ENCODE results near the gene TMEM237. TPM values are rescaled to one million over a fixed set of nuclear protein-coding genes. Genes with fewer than 3 reads are reported as not detected.

Gene TMEM237
- total RNA-seq, 2 donors from 2014 or later = 15.8 to 18.4 TPM

DNA sequence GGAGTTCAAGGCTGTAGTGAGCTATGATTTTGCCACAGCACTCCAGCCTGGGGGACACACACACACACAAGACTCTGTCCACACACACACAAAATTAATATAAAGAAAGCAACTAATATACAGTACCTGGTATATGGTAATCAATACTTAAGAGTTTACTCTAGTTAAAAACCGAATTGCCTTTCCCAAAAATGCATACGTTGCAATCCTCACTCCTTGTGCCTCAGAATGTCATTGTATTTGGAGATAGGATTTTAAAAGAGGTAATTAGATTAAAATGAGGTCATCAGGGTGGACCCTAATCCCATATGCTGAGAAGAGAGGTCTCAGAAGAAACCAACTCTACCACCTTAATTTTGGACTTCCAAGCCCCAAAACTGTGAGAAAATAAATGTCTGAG lies 35.7 kb downstream of the TMEM237 start:
- DNase-seq (ENCODE audit: low spot score) = no peak
- Histone ChIP-seq H3K4me3 (no peak overlapping the region), H3K9me3 (no peaks in the 10 kb centered on the region), H3K4me1 (no peaks in the 10 kb centered on the region), H3K36me3 (no peaks in the 10 kb centered on the region), H3K27ac (no peak overlapping the region), H3K27me3 (no peaks in the 10 kb centered on the region)
- TF ChIP-seq, protein P1, sequence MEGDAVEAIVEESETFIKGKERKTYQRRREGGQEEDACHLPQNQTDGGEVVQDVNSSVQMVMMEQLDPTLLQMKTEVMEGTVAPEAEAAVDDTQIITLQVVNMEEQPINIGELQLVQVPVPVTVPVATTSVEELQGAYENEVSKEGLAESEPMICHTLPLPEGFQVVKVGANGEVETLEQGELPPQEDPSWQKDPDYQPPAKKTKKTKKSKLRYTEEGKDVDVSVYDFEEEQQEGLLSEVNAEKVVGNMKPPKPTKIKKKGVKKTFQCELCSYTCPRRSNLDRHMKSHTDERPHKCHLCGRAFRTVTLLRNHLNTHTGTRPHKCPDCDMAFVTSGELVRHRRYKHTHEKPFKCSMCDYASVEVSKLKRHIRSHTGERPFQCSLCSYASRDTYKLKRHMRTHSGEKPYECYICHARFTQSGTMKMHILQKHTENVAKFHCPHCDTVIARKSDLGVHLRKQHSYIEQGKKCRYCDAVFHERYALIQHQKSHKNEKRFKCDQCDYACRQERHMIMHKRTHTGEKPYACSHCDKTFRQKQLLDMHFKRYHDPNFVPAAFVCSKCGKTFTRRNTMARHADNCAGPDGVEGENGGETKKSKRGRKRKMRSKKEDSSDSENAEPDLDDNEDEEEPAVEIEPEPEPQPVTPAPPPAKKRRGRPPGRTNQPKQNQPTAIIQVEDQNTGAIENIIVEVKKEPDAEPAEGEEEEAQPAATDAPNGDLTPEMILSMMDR (IDR thresholded peaks at IDR 0.05) = no peak

DNA sequence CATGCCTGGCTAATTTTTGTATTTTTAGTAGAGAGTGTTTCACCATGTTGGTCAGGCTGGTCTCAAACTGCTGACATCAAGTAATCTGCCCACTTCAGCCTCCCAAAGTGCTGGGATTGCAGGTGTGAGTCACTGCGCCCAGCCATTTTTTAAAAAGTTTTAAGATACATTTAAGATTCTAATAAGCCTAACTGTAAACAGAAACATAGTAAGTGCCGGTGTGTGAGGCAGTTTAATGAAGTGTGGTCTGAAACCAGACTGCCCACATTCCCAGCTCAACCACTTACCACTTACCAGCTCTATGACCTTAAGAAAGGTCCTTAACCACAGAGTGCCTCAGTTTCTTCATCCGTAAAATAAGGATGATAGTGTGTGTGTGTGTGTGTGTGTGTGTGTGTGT lies 42.4 kb downstream of the TMEM237 start:
- Histone ChIP-seq H3K4me1 (peaks cover 0 to 2% of the 10 kb centered on the region in 2 donors), H3K9me3 (peaks cover 0 to 14% of the 10 kb centered on the region in 2 donors), H3K4me3 (no peak overlapping the region), H3K36me3 (no peaks in the 10 kb centered on the region), H3K27ac (no peak overlapping the region), H3K27me3 (no peaks in the 10 kb centered on the region)
- DNase-seq (ENCODE audit: low spot score) = no peak
- TF ChIP-seq, protein P1 (IDR thresholded peaks at IDR 0.05) = no peak

DNA sequence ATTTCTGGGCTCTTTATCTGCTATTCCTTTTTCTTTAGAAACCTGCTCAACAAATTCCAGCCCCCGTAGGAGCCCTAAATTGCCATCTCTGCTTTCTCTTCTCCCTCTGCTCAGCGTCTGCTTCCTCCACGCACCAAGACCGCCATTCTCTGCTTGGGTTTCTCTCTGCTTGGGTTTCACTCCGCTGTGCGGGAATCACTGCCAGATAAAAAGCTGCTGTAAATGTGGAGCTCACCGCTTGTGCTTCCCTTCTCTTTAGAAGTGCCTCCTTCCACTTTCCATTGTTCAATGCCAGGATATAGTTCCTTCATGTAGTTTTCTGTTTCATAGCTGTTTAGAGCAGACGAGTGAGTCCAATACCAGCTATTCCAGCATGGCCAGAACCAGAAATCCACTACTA lies 45.9 kb downstream of the TMEM237 start:
- no peaks in the 10 kb centered on the region for H3K36me3 ChIP-seq
- no peak overlapping the region for H3K4me3 ChIP-seq
- TF ChIP-seq, protein P1 (IDR thresholded peaks at IDR 0.05) = no peak

DNA sequence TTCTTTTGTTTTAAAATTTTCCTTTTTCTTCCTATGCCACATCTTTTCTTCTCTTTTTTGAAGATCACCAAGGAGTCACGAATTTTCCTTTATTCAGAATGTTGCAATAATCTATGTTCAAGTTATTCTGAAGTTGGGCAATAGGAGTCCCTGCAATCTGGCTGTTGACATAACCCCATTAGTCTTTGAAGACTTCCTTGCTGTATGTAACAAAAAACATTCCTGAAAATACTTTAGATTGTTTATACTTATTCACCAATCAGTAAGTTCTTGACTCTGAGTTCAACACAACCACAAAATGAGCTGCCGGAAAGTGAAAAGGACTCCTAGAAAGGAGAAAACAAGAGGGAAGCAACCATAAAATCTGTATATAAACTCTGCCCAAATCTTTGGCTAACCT lies 62.8 kb downstream of the TMEM237 start:
- no peaks in the 10 kb centered on the region for H3K9me3 ChIP-seq
- H3K4me1 ChIP-seq = no peaks in the 10 kb centered on the region
- no peak overlapping the region for H3K27ac ChIP-seq
- H3K36me3 ChIP-seq = no peaks in the 10 kb centered on the region
- TF ChIP-seq, protein P1 (IDR thresholded peaks at IDR 0.05) = no peak
- no peaks in the 10 kb centered on the region for H3K27me3 ChIP-seq
- DNase-seq (ENCODE audit: low spot score) = no peak
- no peak overlapping the region for H3K4me3 ChIP-seq

More for the DNA sequence above, 45.9 kb downstream of the TMEM237 start:
- H3K27ac ChIP-seq = no peak overlapping the region
- no peaks in the 10 kb centered on the region for H3K27me3 ChIP-seq
- H3K9me3 ChIP-seq = peaks cover 0 to 14% of the 10 kb centered on the region in 2 donors
- H3K4me1 ChIP-seq = peaks cover 0 to 2% of the 10 kb centered on the region in 2 donors
- no peak for DNase-seq (ENCODE audit: low spot score)

DNA sequence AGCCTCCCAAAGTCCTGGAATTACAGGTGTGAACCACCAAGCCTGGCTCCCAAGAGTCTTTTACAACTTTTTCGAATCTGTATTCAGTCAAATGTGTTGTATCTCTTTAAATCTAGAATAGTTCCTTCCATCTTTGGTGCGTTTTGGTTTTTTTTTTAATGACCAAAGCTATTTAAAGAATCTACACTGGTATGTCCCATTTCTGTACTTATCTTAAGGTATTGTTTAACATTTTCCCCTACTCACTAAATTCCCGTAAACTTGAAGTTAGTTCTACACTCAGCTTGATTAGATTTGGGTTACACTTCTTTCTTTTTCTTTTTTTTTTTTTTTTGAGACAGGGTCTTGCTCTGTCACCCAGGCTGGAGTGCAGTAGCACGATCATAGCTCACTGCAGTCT lies 63.8 kb downstream of the TMEM237 start:
- Histone ChIP-seq H3K27me3 (no peaks in the 10 kb centered on the region), H3K36me3 (no peaks in the 10 kb centered on the region), H3K27ac (no peak overlapping the region), H3K4me1 (no peaks in the 10 kb centered on the region), H3K4me3 (no peak overlapping the region), H3K9me3 (no peaks in the 10 kb centered on the region)
- TF ChIP-seq, protein P1 (IDR thresholded peaks at IDR 0.05) = no peak
- no peak for DNase-seq (ENCODE audit: low spot score)

DNA sequence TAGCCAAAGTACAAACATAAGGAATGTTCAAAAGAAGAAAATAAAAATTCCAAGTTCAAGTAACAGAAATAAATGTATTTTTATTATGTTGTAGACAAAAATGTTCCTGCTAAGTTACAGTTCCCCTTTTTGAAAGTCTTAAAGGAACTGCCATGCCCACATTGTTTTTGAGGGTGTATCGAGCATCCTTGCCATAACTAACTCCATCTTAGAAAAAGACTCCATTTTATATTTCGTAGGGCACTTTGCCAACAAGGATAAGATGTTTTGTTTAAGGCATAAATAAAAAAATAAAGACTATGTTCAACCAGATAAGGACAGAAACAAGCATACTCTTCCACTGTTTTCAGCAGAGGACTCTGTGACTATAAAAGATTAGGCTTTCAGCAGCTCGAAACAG lies 67.3 kb downstream of the TMEM237 start:
- TF ChIP-seq, protein P1 (IDR thresholded peaks at IDR 0.05) = no peak
- H3K4me3 ChIP-seq = no peak overlapping the region
- no peak overlapping the region for H3K27ac ChIP-seq
- no peaks in the 10 kb centered on the region for H3K4me1 ChIP-seq
- DNase-seq (ENCODE audit: low spot score) = no peak
- H3K27me3 ChIP-seq = no peaks in the 10 kb centered on the region
- no peaks in the 10 kb centered on the region for H3K9me3 ChIP-seq
- H3K36me3 ChIP-seq = no peaks in the 10 kb centered on the region
